HUDEP-2 (cell line): ENCODE results near the gene CSAD.

ENCODE experiments used
- DNase-seq, 76 experiments: peaks; one replicate each; lab custom pipeline; 2025; ENCODE audit not compliant: unreplicated experiment in 76 of 76; lab: John Stamatoyannopoulos, UW

CSAD gene

GRCh38 chr12:53159195-53159839 is 21.4 kb downstream of the CSAD start:
- DNase-seq: peak in 72 of 76 experiments; percentile 20 to 87 (median 74)

GRCh38 chr12:53152390-53152789 is 28.3 kb downstream of the CSAD start:
- no peak for DNase-seq

GRCh38 chr12:53151039-53151438 is 29.7 kb downstream of the CSAD start:
- DNase-seq: no peak

DNA sequence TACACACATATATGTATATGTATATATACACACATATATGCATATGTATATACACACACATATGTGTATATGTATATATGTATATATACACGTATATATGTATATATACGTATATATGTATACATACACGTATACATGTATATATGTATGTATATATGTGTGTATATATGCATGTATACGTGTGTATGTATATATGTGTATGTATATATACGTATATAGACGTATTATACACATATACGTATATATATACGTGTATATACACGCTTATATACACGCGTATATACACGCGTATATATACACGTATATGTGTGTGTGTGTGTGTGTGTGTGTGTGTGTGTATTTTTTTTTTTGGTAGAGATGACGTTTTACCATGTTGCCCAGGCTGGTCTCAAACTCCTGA is 33.1 kb downstream of the CSAD start:
- no peak for DNase-seq

DNA sequence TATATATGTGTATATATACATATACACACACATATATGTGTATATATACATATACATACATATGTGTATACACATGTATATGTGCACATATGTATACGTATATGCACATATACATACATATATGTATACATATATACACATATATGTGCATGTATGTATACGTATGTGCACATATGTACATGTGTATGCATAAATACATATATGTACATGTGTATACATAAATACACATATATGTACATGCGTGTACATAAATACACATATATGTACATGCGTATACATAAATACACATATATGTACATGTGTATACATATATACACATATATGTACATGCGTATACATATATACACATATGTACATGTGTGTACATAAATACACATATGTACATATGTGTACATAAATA is 33.5 kb downstream of the CSAD start:
- no peak for DNase-seq

DNA sequence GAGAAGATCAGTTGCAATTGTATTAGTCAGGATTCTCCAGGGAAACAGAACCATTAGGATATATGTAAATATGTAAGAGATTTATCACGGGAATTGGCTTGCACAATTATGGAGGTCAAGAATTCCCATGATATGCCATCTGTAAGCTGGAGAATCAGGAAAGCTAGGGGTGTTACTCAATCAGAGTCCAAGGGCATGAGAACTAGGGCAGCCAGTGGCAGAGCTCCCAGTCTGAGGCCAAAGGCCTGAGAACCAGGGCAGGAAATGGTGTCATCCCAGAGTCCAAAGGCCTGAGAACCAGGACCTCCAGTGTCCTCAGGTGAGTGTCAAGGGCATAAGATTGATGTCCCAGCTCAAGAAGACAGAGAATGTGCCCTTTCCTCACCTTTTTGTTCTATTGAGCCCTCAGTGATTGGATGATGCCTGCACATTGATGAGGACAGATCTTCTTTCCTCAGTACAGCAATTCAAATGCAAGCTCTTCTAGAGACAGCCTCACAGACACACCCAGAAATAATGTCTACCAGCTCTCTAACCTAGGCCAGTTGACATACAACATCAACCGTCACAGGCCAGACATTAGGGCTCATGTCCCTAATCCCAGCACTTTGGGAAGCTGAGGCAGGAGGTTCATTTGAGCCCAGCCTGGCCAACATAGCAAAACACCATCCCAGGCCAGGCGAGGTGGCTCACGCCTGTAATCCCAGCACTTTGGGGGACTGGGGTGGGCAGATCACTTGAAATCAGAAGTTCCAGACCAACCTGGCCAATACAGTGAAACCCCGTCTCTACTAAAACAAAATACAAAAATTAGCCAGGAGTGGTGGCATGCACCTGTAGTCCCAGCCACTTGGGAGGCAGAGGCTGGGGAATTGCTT is 35.1 kb downstream of the CSAD start:
- DNase-seq: no peak

DNA sequence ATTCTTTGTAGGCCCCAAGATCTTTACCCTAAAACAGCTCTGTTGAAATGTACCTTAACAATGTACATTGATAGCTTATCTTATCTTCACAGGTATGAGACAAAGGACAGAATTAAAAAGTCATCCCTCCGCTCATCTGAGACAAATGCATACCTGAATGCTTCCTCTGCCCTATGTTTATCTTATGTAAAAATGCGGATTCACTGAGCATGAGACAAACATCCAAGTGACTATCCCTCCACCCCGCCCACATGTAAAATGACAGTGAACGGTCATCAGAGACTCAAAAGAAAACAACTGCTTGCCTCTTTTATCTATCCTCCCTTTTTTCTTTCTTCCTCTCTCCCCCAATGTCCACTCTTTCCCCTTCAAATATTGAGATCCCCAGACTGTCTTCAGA is 37.4 kb downstream of the CSAD start:
- DNase-seq: no peak

GRCh38 chr12:53133722-53134121 is 47.0 kb downstream of the CSAD start:
- DNase-seq: no peak

- DNase-seq: no peak
These were observed 48.9 kb downstream of the CSAD start for GRCh38 chr12:53131844-53132243.

- DNase-seq: no peak
These were observed 51.8 kb downstream of the CSAD start for GRCh38 chr12:53128780-53129569.

GRCh38 chr12:53127169-53127568 is 53.6 kb downstream of the CSAD start:
- DNase-seq: no peak

GRCh38 chr12:53124352-53124723 is 56.4 kb downstream of the CSAD start:
- no peak for DNase-seq

DNA sequence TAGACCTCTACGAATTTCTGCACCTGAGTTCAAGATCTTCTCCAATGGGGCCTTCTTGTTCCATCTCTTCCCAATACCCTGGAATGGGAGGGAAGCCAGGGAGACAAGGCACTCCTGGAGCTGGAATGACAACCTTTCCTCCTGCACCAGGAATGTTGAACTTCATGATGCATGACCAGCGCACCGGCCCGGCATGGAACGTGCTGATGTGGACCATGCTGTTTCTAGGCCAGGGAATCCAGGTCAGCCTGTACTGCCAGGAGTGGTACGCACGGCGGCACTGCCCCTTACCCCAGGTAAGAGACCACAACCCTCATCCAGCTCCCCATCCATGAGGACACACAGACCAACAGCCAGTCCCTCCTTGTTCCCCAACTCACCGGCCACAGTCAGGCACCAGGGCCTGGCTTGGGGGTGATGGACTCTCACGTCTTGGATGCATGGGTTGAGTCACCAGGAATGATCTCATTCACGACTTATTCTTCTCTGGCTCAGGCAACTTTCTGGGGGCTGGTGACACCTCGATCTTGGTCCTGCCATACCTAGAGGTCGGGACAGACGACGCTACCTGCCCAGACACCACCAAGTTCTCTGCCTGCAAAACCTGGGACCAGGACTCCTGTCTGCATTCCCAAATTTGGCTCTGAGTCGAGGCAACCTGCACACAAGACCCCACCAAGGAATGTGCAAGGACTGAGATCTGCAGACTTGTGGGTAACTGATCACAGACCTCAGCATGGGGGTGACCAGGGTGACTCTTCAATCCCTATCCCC is 57.0 kb downstream of the CSAD start:
- no peak for DNase-seq

- no peak for DNase-seq
These were observed 57.7 kb downstream of the CSAD start for GRCh38 chr12:53122961-53123468.

DNA sequence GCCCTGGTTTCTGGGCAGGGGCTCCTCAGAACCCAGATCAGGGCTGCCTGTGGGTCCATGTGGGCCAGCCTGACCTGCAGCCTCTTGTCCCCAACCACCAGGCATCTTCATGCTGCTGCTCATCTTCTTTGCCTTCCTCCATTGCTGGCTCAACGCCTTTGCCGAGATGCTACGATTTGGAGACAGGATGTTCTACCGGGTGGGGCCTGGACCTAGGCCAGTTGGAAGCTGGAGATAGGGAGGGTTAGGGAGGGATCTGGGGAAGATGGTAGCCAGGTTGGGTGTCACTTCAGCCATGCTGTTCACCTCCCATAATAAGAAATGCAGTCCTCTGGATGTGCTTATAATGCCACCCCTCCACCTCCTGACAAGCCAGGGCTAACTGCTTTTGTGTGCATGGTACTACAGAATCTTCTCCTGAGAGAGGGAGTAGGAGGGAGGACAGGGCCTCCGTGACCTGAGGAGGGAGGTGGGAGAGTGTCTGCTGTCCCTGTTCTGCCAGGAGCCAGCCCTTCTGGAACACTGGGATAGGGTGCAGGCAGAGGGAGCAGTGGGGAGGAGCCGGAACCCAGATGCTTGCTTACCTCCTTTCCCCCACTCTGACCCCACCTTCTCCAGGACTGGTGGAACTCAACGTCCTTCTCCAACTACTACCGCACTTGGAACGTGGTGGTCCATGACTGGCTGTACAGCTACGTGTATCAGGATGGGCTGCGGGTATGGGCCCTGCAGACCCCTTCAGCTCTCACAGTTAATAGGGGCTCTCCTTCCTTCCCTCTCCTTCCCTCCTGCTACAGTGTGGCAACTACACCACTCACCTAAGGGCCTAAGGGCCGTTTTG is 59.8 kb downstream of the CSAD start:
- no peak for DNase-seq

DNA sequence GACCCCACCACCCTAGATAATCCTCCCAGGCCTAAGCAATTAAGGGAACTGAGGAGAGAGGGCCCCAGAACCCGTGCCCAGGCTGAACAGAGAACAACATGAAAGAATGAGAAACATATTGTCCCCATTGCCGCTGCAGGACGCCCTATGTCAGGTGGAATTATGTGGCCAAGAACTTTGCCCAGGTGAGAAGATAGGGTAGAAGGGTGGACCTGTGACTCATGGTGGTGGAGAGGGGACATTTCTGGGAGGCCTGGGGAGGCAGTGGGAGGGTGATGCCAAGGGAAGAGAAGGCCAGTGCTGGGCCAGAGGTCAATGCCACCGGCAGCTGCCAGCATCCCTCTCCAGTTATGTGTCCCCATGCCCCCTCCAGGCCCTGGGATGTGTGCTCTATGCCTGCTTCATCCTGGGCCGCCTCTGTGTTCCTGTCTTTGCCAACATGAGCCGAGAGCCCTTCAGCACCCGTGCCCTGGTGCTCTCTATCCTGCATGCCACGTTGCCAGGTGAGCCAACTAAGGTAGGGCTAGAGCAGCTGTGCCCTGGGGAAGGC is 61.9 kb downstream of the CSAD start:
- DNase-seq: no peak

- no peak for DNase-seq
These were observed 64.7 kb downstream of the CSAD start for GRCh38 chr12:53115891-53116648.

DNA sequence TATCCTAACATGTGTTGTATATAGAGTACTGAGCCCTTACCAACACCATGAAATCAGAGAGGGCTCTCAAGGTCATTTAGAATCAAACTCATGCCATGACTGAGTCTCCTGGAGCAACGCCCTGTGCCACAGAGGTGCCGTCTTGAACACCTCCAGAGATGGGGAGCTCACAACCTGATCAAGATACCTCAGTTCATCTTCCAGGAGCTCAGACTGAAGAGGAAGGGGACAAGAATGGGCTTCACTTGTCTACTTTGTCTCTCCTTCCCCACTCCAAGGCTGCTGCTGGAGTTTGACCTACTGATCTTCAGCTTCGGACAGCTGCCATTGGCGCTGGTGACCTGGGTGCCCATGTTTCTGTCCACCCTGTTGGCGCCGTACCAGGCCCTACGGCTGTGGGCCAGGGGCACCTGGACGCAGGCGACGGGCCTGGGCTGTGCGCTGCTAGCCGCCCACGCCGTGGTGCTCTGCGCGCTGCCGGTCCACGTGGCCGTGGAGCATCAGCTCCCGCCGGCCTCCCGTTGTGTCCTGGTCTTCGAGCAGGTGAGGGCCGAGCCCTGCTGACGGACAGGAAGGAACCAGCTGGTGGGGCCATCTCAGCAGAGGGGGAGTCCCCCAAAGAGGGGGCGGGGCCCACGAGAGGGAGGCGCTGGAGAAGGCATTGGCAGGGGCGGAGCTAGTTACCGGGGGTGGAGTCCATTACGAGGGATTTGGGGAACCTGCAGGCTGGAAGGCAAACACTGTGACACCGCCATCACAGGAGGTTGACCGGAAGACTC is 65.4 kb downstream of the CSAD start:
- peak in 1 of 76 experiments; percentile 1 for DNase-seq
